DOHH2 (cell line): Measurements from ENCODE around the gene COL3A1.

Source experiments
- H3F3A ChIP-seq: fragments of 200-600 bp; sonication (generic), shearing (Covaris generic); 2 replicates; pipeline ENCODE4 v1.6.0; 2016; ENCODE audit warnings: antibody characterized with exemption, mild to moderate bottlenecking; ENCODE audit not compliant: control insufficient read depth, insufficient read depth
- H3K27ac ChIP-seq: fragments of 200-600 bp; sonication (generic); 2 replicates; pipeline ENCODE4 v1.5.1; 2014; ENCODE audit warnings: low read depth, mild to moderate bottlenecking, low read length, moderate library complexity
- H3K27me3 ChIP-seq: fragments of 200-600 bp; sonication (generic); 2 replicates; pipeline ENCODE4 v1.6.1; 2014; ENCODE audit warnings: mild to moderate bottlenecking, low read length, mixed read lengths; ENCODE audit not compliant: control insufficient read depth
- H3K36me3 ChIP-seq: fragments of 200-600 bp; sonication (generic); 2 replicates; pipeline ENCODE4 v1.6.1; 2014; ENCODE audit warnings: mild to moderate bottlenecking, low read length, moderate library complexity, mixed read lengths; ENCODE audit not compliant: control insufficient read depth
- H3K4me1 ChIP-seq: fragments of 200-600 bp; sonication (generic); 2 replicates; pipeline ENCODE4 v1.6.1; 2014; ENCODE audit warnings: mild to moderate bottlenecking, low read length, mixed read lengths; ENCODE audit not compliant: control insufficient read depth
- H3K4me2 ChIP-seq: fragments of 200-600 bp; sonication (generic); 2 replicates; pipeline ENCODE4 v1.6.0; 2014; ENCODE audit warnings: mild to moderate bottlenecking, low read length, moderate library complexity
- H3K4me3 ChIP-seq: fragments of 200-600 bp; sonication (generic); 2 replicates; pipeline ENCODE4 v1.5.1; 2014; ENCODE audit warnings: mild to moderate bottlenecking, low read length, mixed read lengths
- H3K79me2 ChIP-seq: fragments of 200-600 bp; sonication (generic); 2 replicates; pipeline ENCODE4 v1.6.1; 2014; ENCODE audit warnings: mild to moderate bottlenecking, low read length, mixed read lengths; ENCODE audit not compliant: control insufficient read depth
- H3K9me2 ChIP-seq: fragments of 200-600 bp; sonication (generic); replicated peaks from 2 replicates; pipeline ENCODE4 v1.6.1; 2014; ENCODE audit warnings: mild to moderate bottlenecking, low read length, mixed read lengths; ENCODE audit not compliant: control insufficient read depth
- H3K9me3 ChIP-seq: fragments of 200-600 bp; sonication (generic); 2 replicates; pipeline ENCODE4 v1.6.1; 2014; ENCODE audit warnings: antibody characterized with exemption, low read length, mixed read lengths; ENCODE audit not compliant: control insufficient read depth, insufficient read depth
- H4K20me1 ChIP-seq: fragments of 200-600 bp; sonication (generic); 2 replicates; pipeline ENCODE4 v1.6.0; 2014; ENCODE audit warnings: low read depth, mild to moderate bottlenecking, antibody characterized with exemption, low read length, moderate library complexity; ENCODE audit not compliant: control insufficient read depth, insufficient read depth
- EZH2phosphoT487 ChIP-seq: fragments of 200-600 bp; sonication (generic); IDR thresholded peaks from 2 replicates; pipeline ENCODE4 v1.6.1; 2017; ENCODE audit warnings: borderline replicate concordance, mild to moderate bottlenecking, antibody characterized with exemption, low read length, moderate library complexity, mixed read lengths
- TF ChIP-seq, protein P1 (sequence below): fragments of 200-600 bp; sonication (generic); IDR thresholded peaks from one replicate; pipeline ENCODE4 v1.5.1; 2014; ENCODE audit warnings: antibody characterized with exemption, mild to moderate bottlenecking, low read depth, low read length; ENCODE audit not compliant: poor library complexity, severe bottlenecking

Gene COL3A1

GRCh38 chr2:188983427-188984064 is 9.4 kb downstream of the COL3A1 start:
- Histone ChIP-seq H3K36me3 (no peaks in the 10 kb centered on the region), H4K20me1 (no peaks in the 10 kb centered on the region), H3K27ac (no peak overlapping the region), H3K27me3 (no peaks in the 10 kb centered on the region), H3K4me3 (no peak overlapping the region), H3K4me2 (no peak overlapping the region), H3F3A (no peaks in the 10 kb centered on the region), H3K4me1 (no peaks in the 10 kb centered on the region), H3K79me2 (no peaks in the 10 kb centered on the region), H3K9me3 (no peaks in the 10 kb centered on the region), H3K9me2 (no peaks in the 10 kb centered on the region)
- no peak for TF ChIP-seq EZH2phosphoT487
- TF ChIP-seq, protein P1, sequence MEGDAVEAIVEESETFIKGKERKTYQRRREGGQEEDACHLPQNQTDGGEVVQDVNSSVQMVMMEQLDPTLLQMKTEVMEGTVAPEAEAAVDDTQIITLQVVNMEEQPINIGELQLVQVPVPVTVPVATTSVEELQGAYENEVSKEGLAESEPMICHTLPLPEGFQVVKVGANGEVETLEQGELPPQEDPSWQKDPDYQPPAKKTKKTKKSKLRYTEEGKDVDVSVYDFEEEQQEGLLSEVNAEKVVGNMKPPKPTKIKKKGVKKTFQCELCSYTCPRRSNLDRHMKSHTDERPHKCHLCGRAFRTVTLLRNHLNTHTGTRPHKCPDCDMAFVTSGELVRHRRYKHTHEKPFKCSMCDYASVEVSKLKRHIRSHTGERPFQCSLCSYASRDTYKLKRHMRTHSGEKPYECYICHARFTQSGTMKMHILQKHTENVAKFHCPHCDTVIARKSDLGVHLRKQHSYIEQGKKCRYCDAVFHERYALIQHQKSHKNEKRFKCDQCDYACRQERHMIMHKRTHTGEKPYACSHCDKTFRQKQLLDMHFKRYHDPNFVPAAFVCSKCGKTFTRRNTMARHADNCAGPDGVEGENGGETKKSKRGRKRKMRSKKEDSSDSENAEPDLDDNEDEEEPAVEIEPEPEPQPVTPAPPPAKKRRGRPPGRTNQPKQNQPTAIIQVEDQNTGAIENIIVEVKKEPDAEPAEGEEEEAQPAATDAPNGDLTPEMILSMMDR: no peak

- Histone ChIP-seq H3K27ac (no peak overlapping the region), H3K9me2 (no peaks in the 10 kb centered on the region), H3K27me3 (no peaks in the 10 kb centered on the region), H3K36me3 (no peaks in the 10 kb centered on the region), H3K79me2 (no peaks in the 10 kb centered on the region), H4K20me1 (no peaks in the 10 kb centered on the region), H3F3A (no peaks in the 10 kb centered on the region), H3K4me3 (no peak overlapping the region), H3K4me1 (no peaks in the 10 kb centered on the region), H3K9me3 (no peaks in the 10 kb centered on the region), H3K4me2 (no peak overlapping the region)
- TF ChIP-seq, protein P1: no peak
- no peak for TF ChIP-seq EZH2phosphoT487
Measured at GRCh38 chr2:188984065-188984491, 9.9 kb downstream of the COL3A1 start.

- no peak overlapping the region for H3K27ac ChIP-seq
- no peaks in the 10 kb centered on the region for H3K36me3 ChIP-seq
- H3K4me3 ChIP-seq: no peak overlapping the region
- H3K27me3 ChIP-seq: no peaks in the 10 kb centered on the region
- H3K4me2 ChIP-seq: no peak overlapping the region
- no peaks in the 10 kb centered on the region for H3K9me2 ChIP-seq
- no peaks in the 10 kb centered on the region for H3K4me1 ChIP-seq
- no peaks in the 10 kb centered on the region for H3K9me3 ChIP-seq
- no peaks in the 10 kb centered on the region for H3F3A ChIP-seq
- TF ChIP-seq, protein P1: no peak
- TF ChIP-seq EZH2phosphoT487: no peak
- H4K20me1 ChIP-seq: no peaks in the 10 kb centered on the region
- H3K79me2 ChIP-seq: no peaks in the 10 kb centered on the region
Measured at GRCh38 chr2:188984680-188985079, 10.5 kb downstream of the COL3A1 start.

DNA sequence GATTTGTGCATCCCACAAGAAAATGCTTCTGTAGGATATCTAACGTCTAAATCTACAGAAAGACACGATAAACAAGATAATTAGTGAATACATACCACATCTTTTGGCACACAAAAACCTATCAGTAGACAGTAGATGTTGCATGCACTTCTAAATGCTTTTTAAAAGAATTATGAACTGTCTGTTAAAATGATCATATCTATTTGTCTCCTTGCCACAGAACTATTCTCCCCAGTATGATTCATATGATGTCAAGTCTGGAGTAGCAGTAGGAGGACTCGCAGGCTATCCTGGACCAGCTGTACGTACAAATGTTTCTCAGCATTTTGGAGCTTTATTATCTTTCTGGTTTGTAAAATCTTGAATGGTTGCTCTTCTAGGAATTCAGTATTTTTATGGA is 12.7 kb downstream of the COL3A1 start:
- H4K20me1 ChIP-seq: no peaks in the 10 kb centered on the region
- no peak overlapping the region for H3K4me2 ChIP-seq
- H3F3A ChIP-seq: no peaks in the 10 kb centered on the region
- no peaks in the 10 kb centered on the region for H3K79me2 ChIP-seq
- H3K4me1 ChIP-seq: no peaks in the 10 kb centered on the region
- H3K9me3 ChIP-seq: no peaks in the 10 kb centered on the region
- H3K27me3 ChIP-seq: no peaks in the 10 kb centered on the region
- no peaks in the 10 kb centered on the region for H3K9me2 ChIP-seq
- H3K36me3 ChIP-seq: no peaks in the 10 kb centered on the region
- H3K4me3 ChIP-seq: no peak overlapping the region
- TF ChIP-seq, protein P1: no peak
- TF ChIP-seq EZH2phosphoT487: no peak
- no peak overlapping the region for H3K27ac ChIP-seq
